K562 (cell line): ENCODE results near the gene LRRC1.

Experiments used
- ATF7 ChIP-seq: fragments of 450-650 bp; IDR thresholded peaks from 2 replicates; pipeline ENCODE4 v1.7.1; 2014; ENCODE audit warnings: mild to moderate bottlenecking, moderate library complexity
- CBX2 ChIP-seq: fragments of 200-600 bp; sonication (generic); IDR thresholded peaks from one replicate; pipeline ENCODE4 v1.6.1; 2012; ENCODE audit warnings: mild to moderate bottlenecking, low read length, inconsistent platforms; ENCODE audit not compliant: insufficient read depth, poor library complexity, severe bottlenecking
- FOXK2 ChIP-seq, 2 experiments: fragments of 450-650 bp; IDR thresholded peaks in 1 of 2; conservative IDR thresholded peaks in 1 of 2; 2 replicates each; pipeline ENCODE4 v1.6.1; 2016; ENCODE audit warnings: low read depth in 2 of 2, mild to moderate bottlenecking in 1 of 2
- MTA3 ChIP-seq: fragments of 450-650 bp; formaldehyde crosslinking; IDR thresholded peaks from 2 replicates; pipeline ENCODE4 v1.6.1; 2017; ENCODE audit warnings: mild to moderate bottlenecking, borderline replicate concordance
- SRSF1 ChIP-seq: fragments of 200-400 bp; formaldehyde crosslinking; IDR thresholded peaks from 2 replicates; pipeline ENCODE4 v1.6.1; 2017; ENCODE audit warnings: mild to moderate bottlenecking, low read depth, low read length, moderate library complexity
- TCFL5 ChIP-seq: fragments of 250-450 bp; sonication (Bioruptor Pico); conservative IDR thresholded peaks from 2 replicates; pipeline ENCODE4 v1.6.1; 2021; ENCODE audit warnings: mild to moderate bottlenecking, moderate library complexity, matching md5 sums
- ZNF586 ChIP-seq: fragments of 450-650 bp; formaldehyde crosslinking; conservative IDR thresholded peaks from 2 replicates; pipeline ENCODE4 v1.4.0; 2020; ENCODE audit warnings: mild to moderate bottlenecking, moderate library complexity
- TF ChIP-seq, protein P1 (sequence below), 2 experiments: fragments of 450-650 bp; formaldehyde crosslinking in 1 of 2; IDR thresholded peaks; 2 replicates each; pipeline versions ENCODE4 v1.4.0 to v1.6.1; 2014 to 2020; ENCODE audit warnings: mild to moderate bottlenecking in 2 of 2, borderline replicate concordance in 1 of 2, low read depth in 1 of 2
- TF ChIP-seq, protein P2 (sequence below): sonication (generic); formaldehyde crosslinking; IDR thresholded peaks from 2 replicates; pipeline ENCODE4 v1.5.0; 2020; ENCODE audit warnings: missing genetic modification reagents
- TF ChIP-seq, protein P3 (sequence below), 3 experiments: IDR thresholded peaks in 2 of 3; conservative IDR thresholded peaks in 1 of 3; 2 replicates each; pipeline ENCODE4 v1.5.1; 2011 to 2012; ENCODE audit warnings: low read length in 3 of 3, mild to moderate bottlenecking in 3 of 3, control low read depth in 2 of 3, improper control_type of control experiment in 1 of 3, inconsistent platforms in 1 of 3, low read depth in 1 of 3, mixed read lengths in 1 of 3, moderate library complexity in 1 of 3; ENCODE audit not compliant: insufficient read depth in 2 of 3
- TF ChIP-seq, protein P4 (sequence below): fragments of 450-650 bp; IDR thresholded peaks from 2 replicates; pipeline ENCODE4 v1.6.1; 2018; ENCODE audit not compliant: partially characterized antibody
- TF ChIP-seq, protein P5 (sequence below): sonication (generic); formaldehyde crosslinking; IDR thresholded peaks from 2 replicates; pipeline ENCODE4 v1.9.0; 2022; ENCODE audit warnings: mild to moderate bottlenecking, missing genetic modification reagents

DNA sequence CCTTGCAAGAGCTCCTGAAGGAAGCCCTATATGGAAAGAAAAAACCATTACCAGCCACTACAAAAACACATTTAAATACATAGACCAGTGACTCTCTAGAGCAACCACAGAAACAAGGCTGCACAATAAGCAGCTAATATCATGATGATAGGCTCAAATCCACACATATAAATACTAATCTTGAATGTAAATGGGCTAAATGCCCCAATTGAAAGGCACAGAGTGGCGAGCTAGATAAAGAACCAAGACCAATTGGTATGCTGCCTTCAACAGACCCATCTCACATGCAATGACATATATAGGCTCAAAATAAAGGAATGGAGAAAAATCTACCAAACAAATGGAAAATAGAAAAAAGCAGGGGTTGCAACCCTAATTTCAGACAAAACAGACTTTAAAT lies 153.0 kb downstream of the LRRC1 start:
- TF ChIP-seq, protein P1, sequence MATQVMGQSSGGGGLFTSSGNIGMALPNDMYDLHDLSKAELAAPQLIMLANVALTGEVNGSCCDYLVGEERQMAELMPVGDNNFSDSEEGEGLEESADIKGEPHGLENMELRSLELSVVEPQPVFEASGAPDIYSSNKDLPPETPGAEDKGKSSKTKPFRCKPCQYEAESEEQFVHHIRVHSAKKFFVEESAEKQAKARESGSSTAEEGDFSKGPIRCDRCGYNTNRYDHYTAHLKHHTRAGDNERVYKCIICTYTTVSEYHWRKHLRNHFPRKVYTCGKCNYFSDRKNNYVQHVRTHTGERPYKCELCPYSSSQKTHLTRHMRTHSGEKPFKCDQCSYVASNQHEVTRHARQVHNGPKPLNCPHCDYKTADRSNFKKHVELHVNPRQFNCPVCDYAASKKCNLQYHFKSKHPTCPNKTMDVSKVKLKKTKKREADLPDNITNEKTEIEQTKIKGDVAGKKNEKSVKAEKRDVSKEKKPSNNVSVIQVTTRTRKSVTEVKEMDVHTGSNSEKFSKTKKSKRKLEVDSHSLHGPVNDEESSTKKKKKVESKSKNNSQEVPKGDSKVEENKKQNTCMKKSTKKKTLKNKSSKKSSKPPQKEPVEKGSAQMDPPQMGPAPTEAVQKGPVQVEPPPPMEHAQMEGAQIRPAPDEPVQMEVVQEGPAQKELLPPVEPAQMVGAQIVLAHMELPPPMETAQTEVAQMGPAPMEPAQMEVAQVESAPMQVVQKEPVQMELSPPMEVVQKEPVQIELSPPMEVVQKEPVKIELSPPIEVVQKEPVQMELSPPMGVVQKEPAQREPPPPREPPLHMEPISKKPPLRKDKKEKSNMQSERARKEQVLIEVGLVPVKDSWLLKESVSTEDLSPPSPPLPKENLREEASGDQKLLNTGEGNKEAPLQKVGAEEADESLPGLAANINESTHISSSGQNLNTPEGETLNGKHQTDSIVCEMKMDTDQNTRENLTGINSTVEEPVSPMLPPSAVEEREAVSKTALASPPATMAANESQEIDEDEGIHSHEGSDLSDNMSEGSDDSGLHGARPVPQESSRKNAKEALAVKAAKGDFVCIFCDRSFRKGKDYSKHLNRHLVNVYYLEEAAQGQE (IDR thresholded peaks at IDR 0.05; ENCODE audit: borderline replicate concordance), result no peak
- TF ChIP-seq, protein P1 (CRISPR knock-in tag; IDR thresholded peaks at IDR 0.05; ENCODE audit: low read depth), result no peak
- TF ChIP-seq, protein P2, sequence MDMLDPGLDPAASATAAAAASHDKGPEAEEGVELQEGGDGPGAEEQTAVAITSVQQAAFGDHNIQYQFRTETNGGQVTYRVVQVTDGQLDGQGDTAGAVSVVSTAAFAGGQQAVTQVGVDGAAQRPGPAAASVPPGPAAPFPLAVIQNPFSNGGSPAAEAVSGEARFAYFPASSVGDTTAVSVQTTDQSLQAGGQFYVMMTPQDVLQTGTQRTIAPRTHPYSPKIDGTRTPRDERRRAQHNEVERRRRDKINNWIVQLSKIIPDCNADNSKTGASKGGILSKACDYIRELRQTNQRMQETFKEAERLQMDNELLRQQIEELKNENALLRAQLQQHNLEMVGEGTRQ (CRISPR knock-in tag), result no peak
- TF ChIP-seq TCFL5 (CRISPR knock-in tag) (no peak), FOXK2 (conservative IDR thresholded peaks at IDR 0.05 in 1 of 2, IDR thresholded peaks at IDR 0.05 in 1 of 2; ENCODE audit: low read depth in 2 of 2) (no peak), ZNF586 (CRISPR knock-in tag) (no peak), MTA3 (no peak), ATF7 (no peak), CBX2 (no peak), SRSF1 (no peak)
- TF ChIP-seq, protein P3, sequence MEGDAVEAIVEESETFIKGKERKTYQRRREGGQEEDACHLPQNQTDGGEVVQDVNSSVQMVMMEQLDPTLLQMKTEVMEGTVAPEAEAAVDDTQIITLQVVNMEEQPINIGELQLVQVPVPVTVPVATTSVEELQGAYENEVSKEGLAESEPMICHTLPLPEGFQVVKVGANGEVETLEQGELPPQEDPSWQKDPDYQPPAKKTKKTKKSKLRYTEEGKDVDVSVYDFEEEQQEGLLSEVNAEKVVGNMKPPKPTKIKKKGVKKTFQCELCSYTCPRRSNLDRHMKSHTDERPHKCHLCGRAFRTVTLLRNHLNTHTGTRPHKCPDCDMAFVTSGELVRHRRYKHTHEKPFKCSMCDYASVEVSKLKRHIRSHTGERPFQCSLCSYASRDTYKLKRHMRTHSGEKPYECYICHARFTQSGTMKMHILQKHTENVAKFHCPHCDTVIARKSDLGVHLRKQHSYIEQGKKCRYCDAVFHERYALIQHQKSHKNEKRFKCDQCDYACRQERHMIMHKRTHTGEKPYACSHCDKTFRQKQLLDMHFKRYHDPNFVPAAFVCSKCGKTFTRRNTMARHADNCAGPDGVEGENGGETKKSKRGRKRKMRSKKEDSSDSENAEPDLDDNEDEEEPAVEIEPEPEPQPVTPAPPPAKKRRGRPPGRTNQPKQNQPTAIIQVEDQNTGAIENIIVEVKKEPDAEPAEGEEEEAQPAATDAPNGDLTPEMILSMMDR (IDR thresholded peaks at IDR 0.05 in 2 of 3, conservative IDR thresholded peaks at IDR 0.05 in 1 of 3; ENCODE audit: insufficient read depth in 2 of 3, low read depth in 1 of 3, low read length in 3 of 3), result no peak
- TF ChIP-seq, protein P4, sequence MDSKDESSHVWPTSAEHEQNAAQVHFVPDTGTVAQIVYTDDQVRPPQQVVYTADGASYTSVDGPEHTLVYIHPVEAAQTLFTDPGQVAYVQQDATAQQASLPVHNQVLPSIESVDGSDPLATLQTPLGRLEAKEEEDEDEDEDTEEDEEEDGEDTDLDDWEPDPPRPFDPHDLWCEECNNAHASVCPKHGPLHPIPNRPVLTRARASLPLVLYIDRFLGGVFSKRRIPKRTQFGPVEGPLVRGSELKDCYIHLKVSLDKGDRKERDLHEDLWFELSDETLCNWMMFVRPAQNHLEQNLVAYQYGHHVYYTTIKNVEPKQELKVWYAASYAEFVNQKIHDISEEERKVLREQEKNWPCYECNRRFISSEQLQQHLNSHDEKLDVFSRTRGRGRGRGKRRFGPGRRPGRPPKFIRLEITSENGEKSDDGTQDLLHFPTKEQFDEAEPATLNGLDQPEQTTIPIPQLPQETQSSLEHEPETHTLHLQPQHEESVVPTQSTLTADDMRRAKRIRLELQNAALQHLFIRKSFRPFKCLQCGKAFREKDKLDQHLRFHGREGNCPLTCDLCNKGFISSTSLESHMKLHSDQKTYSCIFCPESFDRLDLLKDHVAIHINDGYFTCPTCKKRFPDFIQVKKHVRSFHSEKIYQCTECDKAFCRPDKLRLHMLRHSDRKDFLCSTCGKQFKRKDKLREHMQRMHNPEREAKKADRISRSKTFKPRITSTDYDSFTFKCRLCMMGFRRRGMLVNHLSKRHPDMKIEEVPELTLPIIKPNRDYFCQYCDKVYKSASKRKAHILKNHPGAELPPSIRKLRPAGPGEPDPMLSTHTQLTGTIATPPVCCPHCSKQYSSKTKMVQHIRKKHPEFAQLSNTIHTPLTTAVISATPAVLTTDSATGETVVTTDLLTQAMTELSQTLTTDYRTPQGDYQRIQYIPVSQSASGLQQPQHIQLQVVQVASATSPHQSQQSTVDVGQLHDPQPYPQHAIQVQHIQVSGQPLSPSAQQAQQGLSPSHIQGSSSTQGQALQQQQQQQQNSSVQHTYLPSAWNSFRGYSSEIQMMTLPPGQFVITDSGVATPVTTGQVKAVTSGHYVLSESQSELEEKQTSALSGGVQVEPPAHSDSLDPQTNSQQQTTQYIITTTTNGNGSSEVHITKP, result no peak
- TF ChIP-seq, protein P5, sequence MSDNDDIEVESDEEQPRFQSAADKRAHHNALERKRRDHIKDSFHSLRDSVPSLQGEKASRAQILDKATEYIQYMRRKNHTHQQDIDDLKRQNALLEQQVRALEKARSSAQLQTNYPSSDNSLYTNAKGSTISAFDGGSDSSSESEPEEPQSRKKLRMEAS (CRISPR knock-in tag), result no peak
